Effector memory CD4-positive, alpha-beta T cell (primary cell): Measurements from ENCODE around the gene A4GALT.
"Not testable (repeated sequence)": the region's sequence is repeated elsewhere in the genome, so short reads cannot be mapped to it uniquely, and the experiment has no call there.

Source experiments
- DNase-seq, 3 donors: peaks; one replicate each; pipeline ENCODE4 v3.0.0-alpha.2; 2020
- H3K27ac ChIP-seq: 2 replicates; pipeline ENCODE4 v1.7.0; 2013; ENCODE audit warnings: mild to moderate bottlenecking, low read length, moderate library complexity; ENCODE audit not compliant: insufficient read depth, poor library complexity, severe bottlenecking
- H3K27me3 ChIP-seq: replicated peaks from 2 replicates; pipeline ENCODE4 v1.7.0; 2013; ENCODE audit warnings: mild to moderate bottlenecking, low read length; ENCODE audit not compliant: insufficient read depth, control insufficient read depth, poor library complexity, severe bottlenecking
- H3K36me3 ChIP-seq: 2 replicates; pipeline ENCODE4 v1.7.0; 2013; ENCODE audit warnings: mild to moderate bottlenecking, low read length, moderate library complexity; ENCODE audit not compliant: control insufficient read depth, insufficient read depth
- H3K4me1 ChIP-seq: 2 replicates; pipeline ENCODE4 v1.7.0; 2013; ENCODE audit warnings: low read length, mild to moderate bottlenecking; ENCODE audit not compliant: control insufficient read depth, insufficient read depth, poor library complexity, severe bottlenecking
- H3K4me3 ChIP-seq: 2 replicates; pipeline ENCODE4 v1.7.0; 2013; ENCODE audit warnings: low read length, low read depth, mild to moderate bottlenecking; ENCODE audit not compliant: insufficient read depth, poor library complexity, severe bottlenecking
- H3K9me3 ChIP-seq: 2 replicates; pipeline ENCODE4 v1.7.0; 2013; ENCODE audit warnings: mild to moderate bottlenecking, low read length, moderate library complexity; ENCODE audit not compliant: control insufficient read depth

The A4GALT gene

DNA sequence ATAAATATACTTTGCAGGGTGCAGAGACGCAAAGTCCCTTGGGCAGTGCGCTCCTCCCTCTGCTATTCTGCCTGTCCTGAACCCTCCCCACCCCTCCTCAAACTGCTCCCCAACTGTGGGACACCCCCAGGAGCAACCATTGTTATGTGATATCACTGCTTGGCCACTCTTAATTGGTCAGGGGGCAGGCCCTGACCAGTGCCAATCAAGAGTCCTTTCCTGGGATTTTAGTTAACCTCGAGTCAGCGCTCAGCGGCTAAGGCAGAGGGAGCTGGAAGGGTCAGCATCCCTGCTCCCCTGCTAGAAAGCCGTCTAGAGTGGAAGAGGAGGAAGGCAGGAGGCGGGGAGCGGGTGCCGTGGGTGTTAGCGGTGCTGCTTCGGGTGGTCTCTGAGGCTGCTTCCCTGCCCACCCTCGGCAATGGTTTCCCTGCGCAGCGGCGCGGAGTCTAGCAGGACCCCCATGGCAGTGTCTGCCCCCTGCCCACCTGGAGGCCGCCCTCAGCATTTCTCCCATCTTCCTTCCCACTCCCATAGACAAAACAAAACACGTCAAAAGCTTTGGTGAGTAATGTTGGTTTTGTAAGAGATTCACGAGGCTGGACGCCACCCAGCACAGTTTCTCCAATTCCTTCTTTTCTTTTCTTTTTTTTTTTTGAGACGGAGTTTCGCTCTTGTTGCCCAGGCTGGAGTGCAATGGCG, 38.4 kb upstream of the A4GALT start:
- Histone ChIP-seq H3K27ac (no peak overlapping the region), H3K27me3 (no peaks in the 10 kb centered on the region), H3K4me3 (no peak overlapping the region), H3K36me3 (no peaks in the 10 kb centered on the region), H3K4me1 (no peaks in the 10 kb centered on the region), H3K9me3 (no peaks in the 10 kb centered on the region)
- DNase-seq, result no peak

DNA sequence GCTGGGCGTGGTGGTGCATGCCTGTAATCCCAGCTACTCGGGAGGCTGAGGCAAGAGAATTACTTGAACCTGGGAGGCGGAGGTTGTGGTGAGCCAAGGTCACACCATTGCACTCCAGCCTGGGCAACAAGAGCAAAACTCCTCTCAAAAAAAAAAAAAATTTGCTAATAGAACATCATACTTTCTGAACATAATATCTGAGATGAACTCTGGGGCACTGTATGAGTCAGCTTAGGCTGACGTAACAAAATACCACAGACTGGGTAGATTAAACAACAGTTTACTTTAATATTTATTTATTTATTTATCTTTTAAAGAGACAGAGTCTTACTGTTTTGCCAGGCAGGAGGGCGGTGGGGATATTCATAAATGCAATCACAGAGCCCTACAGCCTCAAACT, 34.9 kb upstream of the A4GALT start:
- not testable (repeated sequence) for H3K27me3 ChIP-seq, H3K36me3 ChIP-seq, H3K4me3 ChIP-seq, H3K27ac ChIP-seq, H3K4me1 ChIP-seq, H3K9me3 ChIP-seq, DNase-seq

DNA sequence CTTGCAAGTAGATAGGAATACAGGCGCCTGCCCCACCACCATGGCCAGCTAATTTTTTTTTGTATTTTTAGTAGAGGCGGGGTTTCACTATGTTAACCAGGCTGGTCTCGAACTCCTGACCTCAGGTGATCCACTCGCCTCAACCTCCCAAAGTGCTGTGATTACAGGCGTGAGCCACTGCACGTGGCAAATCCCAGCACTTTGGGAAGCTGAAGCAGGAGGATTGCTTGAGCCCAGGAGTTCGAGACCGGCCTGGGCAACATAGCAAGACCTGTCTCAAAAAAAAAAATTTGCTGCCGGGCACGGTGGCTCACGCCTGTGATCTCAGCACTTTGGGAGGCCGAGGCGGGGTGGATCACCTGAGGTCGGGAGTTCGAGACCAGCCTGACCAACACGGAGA, 34.5 kb upstream of the A4GALT start:
- H3K9me3 ChIP-seq, H3K27me3 ChIP-seq, H3K4me3 ChIP-seq, H3K36me3 ChIP-seq, H3K27ac ChIP-seq, DNase-seq, H3K4me1 ChIP-seq: not testable (repeated sequence)

DNA sequence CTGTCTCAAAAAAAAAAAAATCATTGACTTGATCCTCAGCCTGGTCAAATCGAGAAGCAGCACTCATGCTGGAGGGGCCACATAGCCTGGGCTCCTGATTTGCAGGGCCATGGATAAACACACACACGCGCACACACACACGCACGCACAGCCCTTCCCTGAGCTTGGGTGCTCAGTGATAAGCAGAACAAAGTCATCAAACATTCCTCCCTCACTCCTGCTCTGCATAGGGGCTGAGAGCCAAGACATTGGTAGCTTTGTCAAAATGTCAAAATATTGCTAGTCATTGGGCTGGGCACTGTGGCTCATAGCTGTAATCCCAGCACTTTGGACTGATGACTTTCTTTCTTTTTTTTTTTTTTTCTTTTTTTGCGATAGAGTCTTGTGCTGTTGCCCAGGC, 34.0 kb upstream of the A4GALT start:
- Histone ChIP-seq H3K4me1 (no peaks in the 10 kb centered on the region), H3K4me3 (no peak overlapping the region), H3K36me3 (no peaks in the 10 kb centered on the region), H3K9me3 (no peaks in the 10 kb centered on the region), H3K27me3 (no peaks in the 10 kb centered on the region), H3K27ac (no peak overlapping the region)
- DNase-seq, result no peak

DNA sequence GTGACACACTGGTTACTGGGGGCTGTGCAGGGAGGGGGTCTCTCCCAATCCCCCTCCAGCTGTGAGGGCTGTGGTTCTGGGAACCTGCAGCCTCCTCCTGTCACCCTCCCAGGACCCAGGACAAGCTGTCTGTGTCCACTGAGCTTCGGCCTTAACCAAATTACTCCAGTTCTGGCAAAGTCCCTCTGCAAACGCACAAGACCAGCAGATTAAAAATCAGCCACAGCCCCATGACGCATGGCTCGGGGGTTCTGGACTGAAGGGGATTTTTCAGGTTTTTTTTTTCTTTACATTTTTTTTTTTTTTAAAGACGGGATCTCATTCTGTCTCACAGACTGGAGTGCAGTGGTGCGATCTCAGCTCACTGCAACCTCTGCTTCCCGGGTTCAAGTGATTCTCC, 32.2 kb upstream of the A4GALT start:
- H3K4me3 ChIP-seq, result no peak overlapping the region
- H3K4me1 ChIP-seq, result no peaks in the 10 kb centered on the region

DNA sequence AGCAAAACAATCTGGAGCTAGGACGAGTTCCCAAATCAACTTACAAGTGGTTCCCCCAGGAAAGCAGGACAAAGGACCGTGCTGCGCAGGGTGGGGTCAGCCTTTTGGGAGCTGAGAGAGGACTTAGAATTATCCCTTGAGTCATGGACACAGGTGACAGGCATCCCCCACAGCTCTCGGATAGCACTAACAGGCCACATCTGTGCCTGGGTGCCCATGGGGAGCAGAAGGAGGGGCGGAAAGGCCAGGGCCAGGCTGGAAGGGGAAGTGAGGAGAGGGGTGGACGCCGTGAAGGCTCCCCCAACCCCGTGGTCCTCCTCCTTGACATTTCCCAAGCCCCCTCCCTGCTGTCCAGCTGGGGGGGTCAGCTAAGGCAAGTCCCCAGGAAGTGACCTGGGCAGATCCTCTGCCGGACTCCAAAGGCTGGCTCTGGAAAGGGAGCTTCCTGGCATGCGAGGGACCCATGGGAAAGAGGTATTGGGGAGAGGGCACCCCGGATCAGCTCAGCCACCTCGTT, 31.6 kb upstream of the A4GALT start:
- no peaks in the 10 kb centered on the region for H3K9me3 ChIP-seq
- no peak for DNase-seq
- no peak overlapping the region for H3K4me3 ChIP-seq
- no peaks in the 10 kb centered on the region for H3K4me1 ChIP-seq
- no peaks in the 10 kb centered on the region for H3K36me3 ChIP-seq
- no peaks in the 10 kb centered on the region for H3K27me3 ChIP-seq
- no peak overlapping the region for H3K27ac ChIP-seq

More for the DNA sequence above, 32.2 kb upstream of the A4GALT start:
- H3K36me3 ChIP-seq, result no peaks in the 10 kb centered on the region
- H3K27ac ChIP-seq, result no peak overlapping the region
- no peaks in the 10 kb centered on the region for H3K27me3 ChIP-seq
- H3K9me3 ChIP-seq, result no peaks in the 10 kb centered on the region
- DNase-seq, result no peak

DNA sequence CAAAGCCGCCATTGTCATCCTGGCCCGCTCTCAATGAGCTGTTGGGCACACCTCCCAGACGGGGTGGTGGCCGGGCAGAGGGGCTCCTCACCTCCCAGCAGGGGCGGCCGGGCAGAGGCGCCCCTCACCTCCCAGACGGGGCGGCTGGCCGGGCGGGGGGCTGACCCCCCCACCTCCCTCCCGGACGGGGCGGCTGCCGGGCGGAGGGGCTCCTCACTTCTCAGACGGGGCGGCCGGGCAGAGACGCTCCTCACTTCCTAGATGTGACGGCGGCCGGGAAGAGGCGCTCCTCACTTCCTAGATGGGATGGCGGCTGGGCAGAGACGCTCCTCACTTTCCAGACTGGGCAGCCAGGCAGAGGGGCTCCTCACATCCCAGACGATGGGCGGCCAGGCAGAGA, 29.8 kb upstream of the A4GALT start:
- not testable (repeated sequence) for H3K4me1 ChIP-seq, H3K27me3 ChIP-seq, H3K9me3 ChIP-seq, H3K27ac ChIP-seq, H3K4me3 ChIP-seq, DNase-seq, H3K36me3 ChIP-seq

DNA sequence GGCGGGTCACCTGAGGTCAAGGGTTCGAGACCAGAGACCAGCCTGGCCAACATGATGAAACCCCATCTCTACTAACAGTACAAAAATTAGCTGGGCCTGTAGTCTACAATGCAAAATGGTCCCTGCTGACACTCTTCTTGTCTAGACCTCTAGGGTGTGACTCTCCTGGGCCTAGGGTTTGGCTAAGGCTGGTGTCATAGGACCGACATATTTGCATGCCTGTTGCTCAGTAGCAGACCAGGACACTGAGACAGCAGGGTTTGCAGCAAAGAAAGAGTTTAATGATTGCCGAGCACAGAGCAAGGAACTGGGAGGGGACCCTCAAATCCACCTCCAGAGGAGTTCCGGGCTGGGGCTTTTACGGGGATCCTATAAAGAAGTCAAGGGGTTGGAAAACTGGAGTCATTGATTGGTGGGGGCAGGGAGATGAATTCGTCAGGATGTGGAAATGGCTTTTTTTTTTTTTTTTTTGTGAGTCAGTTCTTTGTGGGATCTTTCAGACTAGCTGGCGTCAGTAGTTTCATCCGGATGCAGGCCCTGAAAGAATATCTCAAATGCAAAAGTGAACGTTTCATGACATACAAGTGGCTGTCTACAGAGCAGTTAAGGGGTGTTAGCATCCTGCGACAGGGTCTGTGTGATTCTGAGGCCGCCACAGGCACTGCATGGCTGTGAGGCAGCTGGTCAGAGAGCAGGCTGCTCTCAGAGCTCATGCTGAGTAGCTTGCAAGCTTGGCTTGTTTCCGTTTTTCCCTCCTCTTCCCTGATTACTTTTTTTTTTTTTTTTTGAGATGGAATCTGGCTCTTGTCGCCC, 27.2 kb upstream of the A4GALT start:
- Histone ChIP-seq H3K4me1 (no peaks in the 10 kb centered on the region), H3K4me3 (no peak overlapping the region), H3K27me3 (no peaks in the 10 kb centered on the region), H3K9me3 (no peaks in the 10 kb centered on the region), H3K36me3 (no peaks in the 10 kb centered on the region), H3K27ac (no peak overlapping the region)
- DNase-seq, result no peak

DNA sequence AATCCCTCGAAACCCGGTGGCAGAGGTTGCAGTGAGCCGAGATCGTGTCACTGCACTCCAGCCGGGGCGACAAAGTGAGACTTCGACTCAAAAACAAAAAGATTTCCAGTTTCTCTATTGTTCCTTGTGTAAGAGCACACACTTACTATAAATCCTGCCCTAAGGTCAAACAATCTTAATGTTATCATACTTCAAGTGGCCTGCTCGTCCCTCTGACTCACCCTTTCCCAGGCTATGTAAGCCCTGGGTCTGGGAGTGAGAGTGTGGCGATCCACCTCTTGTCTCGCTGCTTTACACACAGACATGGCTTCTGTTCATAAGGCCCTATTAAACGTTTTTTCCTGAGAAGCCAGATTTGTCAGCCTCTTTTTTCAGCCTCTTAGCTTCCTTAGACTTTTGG, 24.4 kb upstream of the A4GALT start:
- no peak for DNase-seq

DNA sequence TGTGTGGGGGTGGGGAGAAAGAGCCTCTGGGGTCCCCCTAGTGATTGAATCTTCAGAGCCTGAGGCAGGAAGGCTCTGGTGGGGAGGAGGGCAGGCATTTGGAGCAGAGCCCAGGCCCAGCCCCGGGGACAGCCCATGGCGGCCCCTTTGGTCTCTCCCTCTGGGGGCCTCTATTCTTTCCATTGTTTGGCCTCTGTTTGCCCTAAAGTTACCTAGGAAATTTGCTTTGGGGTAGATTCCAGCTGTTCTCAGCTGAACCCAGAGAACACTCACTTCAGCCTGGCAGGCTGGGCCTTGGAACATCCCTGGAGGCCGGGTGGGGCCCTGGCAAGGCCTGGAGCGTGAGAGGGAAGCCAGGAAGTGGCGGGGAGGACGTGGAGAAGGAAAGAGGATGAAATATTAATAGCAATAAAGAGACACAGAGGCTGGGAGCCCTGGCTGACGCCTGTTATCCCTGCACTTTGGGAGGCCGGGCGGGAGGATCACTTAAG, 22.9 kb upstream of the A4GALT start:
- H3K36me3 ChIP-seq, result no peaks in the 10 kb centered on the region

More for the DNA sequence above, 24.4 kb upstream of the A4GALT start:
- Histone ChIP-seq H3K27ac (no peak overlapping the region), H3K36me3 (no peaks in the 10 kb centered on the region), H3K9me3 (no peaks in the 10 kb centered on the region), H3K27me3 (no peaks in the 10 kb centered on the region), H3K4me1 (no peaks in the 10 kb centered on the region), H3K4me3 (no peak overlapping the region)

More for the DNA sequence above, 22.9 kb upstream of the A4GALT start:
- Histone ChIP-seq H3K9me3 (no peaks in the 10 kb centered on the region), H3K4me1 (no peaks in the 10 kb centered on the region), H3K27me3 (no peaks in the 10 kb centered on the region), H3K4me3 (no peak overlapping the region), H3K27ac (no peak overlapping the region)
- DNase-seq, result no peak
